Esophagus squamous epithelium (tissue), 4 donors: ENCODE data around the gene S100A10.

ENCODE experiments used
- POLR2A ChIP-seq, 4 donors: fragments of 450-650 bp; IDR thresholded peaks; one replicate each; pipeline ENCODE4 v1.6.1; 2017; ENCODE audit warnings: antibody characterized with exemption in 4 of 4, mild to moderate bottlenecking in 4 of 4, moderate library complexity in 3 of 4
- TF ChIP-seq, protein P1 (sequence below), 6 experiments: fragments of 450-650 bp in 4 of 6; fragments of 200-600 bp in 2 of 6; sonication (generic) in 2 of 6; IDR thresholded peaks; one replicate each; pipeline ENCODE4 v1.5.1; 2016 to 2019; ENCODE audit warnings: antibody characterized with exemption in 6 of 6, mild to moderate bottlenecking in 4 of 6, moderate library complexity in 4 of 6

DNA sequence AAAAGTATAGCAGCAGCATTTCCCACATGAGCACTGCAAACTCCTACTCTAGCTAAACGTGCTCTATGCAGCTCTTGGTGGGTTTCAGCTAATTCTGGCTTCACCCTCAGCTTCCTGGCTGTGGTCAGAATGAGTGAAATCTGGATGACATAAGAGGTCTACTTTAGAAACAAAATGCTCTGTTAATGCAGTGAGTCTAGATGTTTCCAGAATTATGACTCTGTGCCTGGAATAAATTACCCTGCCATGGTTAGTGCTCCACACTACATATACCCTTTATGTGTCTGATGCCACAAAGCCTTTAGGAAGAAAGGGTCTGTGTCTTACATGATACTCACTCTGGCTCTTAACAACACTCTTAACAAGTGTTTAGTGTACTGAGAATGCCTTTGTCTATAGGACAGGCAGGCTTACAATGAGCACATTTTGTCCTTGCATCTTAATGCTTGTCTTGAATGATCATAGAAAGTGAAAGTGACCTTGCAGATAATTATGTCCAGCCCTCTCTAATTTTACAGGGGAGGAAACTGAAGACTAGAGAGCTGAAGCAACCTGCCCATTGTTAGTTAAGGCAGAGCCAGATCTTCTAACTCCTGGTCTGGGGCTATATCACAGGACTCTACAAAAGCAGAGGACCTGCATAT lies 9.2 kb downstream of the S100A10 start:
- TF ChIP-seq, protein P1, sequence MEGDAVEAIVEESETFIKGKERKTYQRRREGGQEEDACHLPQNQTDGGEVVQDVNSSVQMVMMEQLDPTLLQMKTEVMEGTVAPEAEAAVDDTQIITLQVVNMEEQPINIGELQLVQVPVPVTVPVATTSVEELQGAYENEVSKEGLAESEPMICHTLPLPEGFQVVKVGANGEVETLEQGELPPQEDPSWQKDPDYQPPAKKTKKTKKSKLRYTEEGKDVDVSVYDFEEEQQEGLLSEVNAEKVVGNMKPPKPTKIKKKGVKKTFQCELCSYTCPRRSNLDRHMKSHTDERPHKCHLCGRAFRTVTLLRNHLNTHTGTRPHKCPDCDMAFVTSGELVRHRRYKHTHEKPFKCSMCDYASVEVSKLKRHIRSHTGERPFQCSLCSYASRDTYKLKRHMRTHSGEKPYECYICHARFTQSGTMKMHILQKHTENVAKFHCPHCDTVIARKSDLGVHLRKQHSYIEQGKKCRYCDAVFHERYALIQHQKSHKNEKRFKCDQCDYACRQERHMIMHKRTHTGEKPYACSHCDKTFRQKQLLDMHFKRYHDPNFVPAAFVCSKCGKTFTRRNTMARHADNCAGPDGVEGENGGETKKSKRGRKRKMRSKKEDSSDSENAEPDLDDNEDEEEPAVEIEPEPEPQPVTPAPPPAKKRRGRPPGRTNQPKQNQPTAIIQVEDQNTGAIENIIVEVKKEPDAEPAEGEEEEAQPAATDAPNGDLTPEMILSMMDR (IDR thresholded peaks at IDR 0.05): no peak
- TF ChIP-seq POLR2A (IDR thresholded peaks at IDR 0.05): no peak
